HG02884 (cell line): Measurements from ENCODE around the gene COX8C.

Experiments used
- ATAC-seq: cut with Tn5 transposase; IDR thresholded peaks from one replicate; pipeline ENCODE4 v1.9.1; 2021; ENCODE audit warnings: mild to moderate bottlenecking, moderate library complexity; ENCODE audit not compliant: unreplicated experiment

The COX8C gene

DNA sequence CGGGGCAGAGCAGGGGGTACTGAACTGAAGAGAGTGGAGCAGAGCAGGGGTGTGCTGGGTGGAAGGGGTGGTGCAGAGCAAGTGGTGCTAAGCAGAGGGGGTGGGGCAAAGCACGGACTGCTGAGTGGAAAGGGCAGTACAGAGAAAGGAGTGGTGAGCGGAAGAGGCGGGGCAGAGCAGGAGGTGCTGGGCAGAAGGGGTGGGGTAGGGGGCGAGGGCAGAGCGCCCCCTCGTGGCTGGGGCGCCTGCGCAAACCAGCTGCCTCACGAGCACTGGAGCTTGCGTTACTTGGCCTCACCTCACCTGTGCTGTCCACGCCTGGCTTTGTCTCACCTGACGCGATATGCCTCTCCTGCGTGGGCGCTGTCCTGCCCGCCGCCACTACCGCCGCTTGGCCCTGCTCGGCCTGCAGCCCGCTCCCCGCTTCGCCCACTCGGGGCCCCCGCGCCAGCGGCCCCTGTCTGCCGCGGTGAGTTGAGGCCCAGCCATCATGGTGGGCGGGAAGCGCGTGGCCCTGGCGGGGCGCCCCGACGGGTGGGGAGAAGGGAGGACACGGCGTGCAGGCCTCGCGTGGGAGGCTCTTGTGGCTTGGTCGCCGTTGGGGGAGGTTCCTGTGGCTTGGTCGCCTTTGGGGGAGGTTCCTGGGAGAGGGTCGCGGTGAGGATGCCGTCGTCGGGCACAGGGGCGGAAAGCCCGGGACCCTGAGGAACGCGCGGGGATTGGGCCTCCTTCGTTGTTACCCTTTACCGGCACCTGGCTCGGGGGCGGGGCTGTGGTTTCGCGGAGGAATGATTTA, at the start of gene COX8C:
Gene COX8C (plus strand): TSS at position 257 of the 796 bp plus-strand sequence. CDS start 87 bp downstream, at position 344.
- no peak for ATAC-seq

DNA sequence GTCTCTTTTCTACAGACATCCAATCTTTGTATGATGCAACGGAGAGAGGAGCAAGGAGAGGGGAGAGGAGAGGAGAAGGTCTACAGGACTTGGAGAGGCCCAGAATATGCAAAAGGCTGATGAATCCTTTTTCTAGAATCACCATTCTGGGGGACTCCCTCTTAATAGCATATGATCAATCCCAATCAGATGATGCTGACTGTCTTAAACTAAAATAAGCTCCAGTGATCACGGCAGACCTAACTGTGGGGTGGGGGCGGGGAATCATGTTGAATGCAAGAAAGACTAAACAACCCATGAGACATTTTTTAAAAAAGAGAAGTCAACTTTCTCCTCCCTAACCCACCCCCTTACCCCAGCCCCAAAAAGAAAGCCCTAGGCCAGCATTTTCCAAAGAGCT, 47.6 kb upstream of the COX8C start:
- no peak for ATAC-seq

DNA sequence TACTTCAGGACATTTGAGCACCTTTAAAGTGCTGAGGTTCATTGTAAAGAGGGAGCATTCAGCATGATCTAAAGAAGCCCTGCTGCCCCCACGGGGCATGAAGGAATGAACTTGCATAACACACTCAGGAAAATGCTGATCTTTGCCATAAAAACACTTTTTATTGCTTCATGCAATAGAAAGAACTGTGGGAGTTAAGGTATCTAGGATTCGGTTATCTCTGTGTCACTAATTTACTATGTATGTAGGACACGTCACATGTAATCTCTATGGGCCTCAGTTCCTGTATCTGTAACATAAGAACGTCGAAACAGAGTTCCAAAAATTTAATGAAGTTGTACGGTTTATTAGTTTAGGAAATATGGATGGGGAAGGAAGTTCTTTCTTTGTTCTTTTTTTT, 47.1 kb upstream of the COX8C start:
- no peak for ATAC-seq

DNA sequence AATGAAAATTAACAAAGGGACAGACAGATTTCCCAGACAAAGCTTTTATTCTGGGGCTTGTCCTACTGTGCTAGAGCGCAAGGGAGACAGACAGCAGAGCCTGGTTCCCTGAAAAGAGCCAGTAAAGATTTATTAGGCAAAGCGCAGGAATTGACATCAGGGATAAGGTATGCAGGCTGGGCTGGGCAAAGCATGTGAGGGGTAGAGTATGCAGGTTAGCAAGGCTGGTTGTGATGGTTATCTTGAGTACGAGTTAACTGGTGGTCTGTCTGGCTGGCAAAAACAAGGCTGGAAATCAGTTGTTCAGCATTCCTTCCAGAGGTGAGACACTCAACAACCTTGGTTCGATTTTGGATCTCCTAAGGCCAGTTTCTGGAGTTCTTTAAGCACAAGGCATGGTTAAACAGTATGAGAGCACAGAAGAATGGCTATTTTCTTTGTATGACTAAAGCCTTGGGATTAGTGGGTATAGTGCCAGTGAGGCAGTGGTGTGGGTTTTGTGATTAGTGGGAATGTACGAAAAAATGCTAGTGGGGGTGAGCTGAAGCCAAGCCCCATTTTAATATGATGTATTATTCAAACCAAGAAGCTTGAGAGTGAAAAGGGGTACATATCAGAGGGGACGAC, 45.0 kb upstream of the COX8C start:
- ATAC-seq, result no peak

DNA sequence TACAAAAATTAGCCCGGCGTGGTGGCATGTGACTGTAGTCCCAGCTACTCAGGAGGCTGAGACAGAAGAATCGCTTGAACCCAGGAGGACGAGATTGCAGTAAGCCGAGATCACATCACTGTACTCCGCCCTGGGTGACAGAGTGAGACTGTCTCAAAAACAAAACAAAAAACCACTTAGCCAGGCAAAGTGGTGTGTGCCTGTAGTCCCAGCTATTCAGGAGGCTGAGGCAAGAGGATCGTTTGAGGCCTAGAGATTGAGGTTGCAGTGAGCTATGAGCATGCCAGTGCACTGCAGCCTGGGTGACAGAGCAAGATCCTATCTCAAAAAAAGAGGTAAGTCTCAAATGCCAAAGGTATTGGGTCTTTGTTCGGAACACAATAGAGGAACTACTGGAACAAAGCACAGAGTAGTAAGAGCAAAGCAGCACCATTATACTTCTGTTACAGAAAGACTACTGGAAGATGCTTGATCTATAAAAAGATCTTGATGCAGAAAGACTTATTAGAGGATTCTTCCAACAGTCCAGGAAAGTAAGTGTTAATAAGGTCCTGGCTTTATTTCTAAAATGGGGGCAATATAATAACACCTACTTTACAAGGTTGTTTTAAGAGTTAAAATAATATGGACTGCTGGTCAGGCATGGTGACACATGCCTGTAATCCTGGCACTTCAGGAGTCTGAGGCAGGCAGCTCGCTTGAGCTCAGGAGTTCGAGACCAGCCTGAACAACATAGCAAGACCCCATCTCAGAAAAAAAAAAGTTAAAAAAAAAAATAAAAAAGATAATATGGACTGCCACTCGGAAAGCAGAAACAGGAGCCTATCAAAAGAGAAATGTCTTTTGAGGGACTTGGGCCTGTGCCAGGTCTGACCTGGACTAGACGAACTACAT, 44.0 kb upstream of the COX8C start:
- no peak for ATAC-seq

GRCh38 chr14:93303659-93304058, 43.3 kb upstream of the COX8C start:
- ATAC-seq, result no peak

DNA sequence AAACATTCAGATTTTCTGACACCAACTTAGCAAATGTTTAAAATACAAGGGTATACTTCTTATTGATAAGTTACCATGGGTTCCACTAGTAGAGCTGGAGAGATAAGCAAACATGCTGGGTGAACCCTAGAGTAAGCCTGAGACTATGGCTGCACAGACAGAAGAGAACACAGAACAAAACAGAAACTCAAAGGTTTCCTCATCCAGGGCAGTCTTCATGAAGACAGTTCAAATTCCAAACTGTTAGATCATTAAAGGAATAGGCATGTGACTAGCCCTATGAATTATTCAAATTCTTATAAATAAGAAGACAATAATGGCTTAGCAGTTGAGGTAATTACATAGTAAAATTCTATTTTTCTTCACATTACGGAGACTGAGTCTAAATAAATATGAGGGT, 42.2 kb upstream of the COX8C start:
- ATAC-seq, result no peak

- no peak for ATAC-seq
These were observed 41.1 kb upstream of the COX8C start for GRCh38 chr14:93305725-93306418.

DNA sequence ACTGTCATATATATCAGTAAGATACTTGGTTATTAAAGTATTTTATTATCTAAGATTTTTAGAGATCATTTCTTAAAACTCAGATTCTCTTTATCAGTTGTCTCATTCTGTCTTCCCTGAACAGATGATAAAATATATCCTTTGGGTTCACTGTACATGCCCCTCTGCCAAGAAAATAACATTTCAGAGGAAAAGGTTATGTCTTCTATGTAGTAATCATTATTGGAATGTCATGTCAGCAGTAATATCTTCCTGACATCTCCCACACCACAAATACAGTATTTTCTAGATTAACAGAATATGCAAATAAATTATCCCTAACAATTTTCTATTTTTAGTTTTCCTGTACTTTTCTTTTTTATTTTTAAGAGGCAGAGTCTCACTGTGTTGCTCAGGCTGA, 40.2 kb upstream of the COX8C start:
- no peak for ATAC-seq

DNA sequence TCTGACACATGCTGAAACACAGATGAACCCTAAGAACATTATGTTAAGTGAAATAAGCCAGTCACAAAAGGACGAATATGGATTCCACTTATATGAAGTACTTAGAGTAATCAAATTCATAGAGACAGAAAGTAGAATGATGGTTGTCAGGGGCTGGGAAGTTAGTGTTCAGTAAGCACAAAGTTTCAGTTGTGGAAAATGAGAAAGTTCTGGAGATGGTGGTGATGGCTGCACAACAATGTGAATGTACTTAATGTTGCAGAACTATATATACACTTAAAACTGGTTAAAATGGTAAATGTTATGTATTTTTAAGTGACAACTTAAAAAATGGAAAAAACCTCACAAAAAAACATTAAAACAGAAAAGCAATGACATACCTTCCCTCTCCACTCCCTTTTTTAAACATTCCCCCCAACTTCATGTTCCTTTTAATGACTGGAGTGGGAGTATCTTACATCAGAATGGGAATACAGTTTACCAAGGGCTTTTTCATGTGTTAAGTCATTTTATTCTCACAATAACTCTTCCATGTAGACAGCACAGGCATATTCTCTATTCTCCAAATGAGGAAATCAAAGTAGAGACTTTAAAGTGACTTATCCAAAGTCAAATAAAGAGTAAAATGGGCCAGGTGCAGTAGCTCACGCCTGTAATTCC, 38.2 kb upstream of the COX8C start:
- no peak for ATAC-seq

DNA sequence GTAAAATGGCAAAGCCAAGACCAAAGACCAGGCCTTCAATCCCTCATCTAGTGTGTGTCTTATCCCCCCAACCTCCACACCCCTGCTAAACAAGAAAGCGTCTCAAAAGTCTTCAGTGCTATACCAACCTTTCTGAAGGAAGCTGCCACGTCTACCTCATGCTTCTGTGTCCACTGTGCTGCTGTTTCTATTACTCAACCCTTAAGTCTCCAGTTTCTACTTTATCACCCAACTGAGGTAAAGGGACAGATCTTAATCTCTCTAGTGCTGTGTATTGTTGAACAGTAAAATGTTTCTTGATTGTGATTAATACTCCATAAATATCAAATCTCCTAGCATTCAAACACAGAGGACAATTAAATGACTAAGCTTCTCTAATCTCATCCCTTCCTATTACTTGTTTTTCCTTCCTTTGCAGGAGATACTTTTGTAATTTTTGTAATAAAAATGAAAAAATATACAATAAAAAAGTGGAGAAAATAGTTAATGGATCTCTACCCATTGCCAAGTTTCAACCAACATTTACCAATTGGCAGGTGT, 37.5 kb upstream of the COX8C start:
- no peak for ATAC-seq

GRCh38 chr14:93311082-93311481, 35.9 kb upstream of the COX8C start:
- no peak for ATAC-seq

DNA sequence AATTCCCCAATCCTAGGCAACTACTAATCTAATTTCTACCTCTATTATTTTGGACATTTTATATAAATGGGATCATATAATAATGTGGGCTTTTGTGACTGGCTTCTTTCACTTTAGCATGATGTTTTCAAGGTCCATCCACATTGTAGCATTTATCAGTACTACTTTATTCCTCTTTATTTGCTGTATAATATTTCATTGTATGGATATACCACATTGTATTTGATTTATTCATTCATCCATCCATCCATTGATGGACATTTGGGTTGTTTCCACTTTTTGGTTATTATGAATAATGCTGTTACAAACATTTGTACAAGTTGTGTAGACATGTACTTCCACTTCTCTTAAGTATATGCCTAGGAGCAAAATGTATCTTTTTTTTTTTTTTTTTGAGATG, 31.4 kb upstream of the COX8C start:
- ATAC-seq, result no peak

DNA sequence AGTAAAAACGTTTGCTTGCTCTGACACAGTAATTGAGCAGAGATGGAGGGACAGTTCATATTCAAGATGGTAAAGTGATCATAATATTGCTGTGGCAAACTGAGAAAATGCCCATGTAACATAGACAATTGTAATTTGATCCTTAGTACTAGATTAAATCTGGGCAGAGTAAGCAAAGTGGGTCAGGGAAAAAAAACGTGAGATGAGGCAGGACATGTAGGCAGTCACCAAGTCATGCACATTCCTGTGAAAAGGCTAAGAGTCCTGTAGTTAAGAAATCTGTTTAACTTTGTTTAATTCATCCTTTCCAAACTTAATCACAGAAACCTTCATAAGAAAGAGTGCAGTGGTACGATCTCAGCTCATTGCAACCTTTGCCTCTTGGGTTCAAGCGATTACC, 30.3 kb upstream of the COX8C start:
- no peak for ATAC-seq

DNA sequence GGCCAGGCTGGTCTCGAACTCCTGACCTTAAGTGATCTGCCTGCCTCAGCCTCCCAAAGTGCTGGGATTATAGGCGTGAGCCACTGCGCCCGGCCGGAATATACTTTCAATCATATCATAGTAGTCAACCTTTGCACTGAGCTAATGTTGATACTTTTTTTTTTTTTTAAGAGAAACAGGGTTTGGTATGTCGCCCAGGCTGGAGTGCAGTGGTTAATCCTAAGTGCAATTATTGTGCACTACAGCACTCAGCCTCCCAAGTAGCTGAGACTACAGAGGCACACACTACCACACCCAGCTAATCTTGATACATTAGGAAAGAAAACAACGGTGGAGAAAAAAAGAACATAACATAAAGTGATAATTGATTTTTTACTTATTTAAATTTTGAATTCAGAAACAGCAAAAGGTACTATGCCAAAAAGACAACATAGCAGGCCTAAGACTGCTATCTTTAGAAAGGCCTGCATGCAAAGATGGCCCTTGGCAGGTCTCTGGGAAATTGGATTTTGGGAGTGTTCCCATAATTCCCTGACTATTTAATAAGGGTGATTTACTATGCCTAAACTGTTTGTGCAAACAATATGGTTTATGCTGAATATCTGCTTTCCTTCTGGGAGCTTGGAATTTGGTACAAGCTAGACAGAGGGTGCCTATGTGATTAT, 29.6 kb upstream of the COX8C start:
- no peak for ATAC-seq

GRCh38 chr14:93317875-93318807, 28.8 kb upstream of the COX8C start:
- no peak for ATAC-seq

DNA sequence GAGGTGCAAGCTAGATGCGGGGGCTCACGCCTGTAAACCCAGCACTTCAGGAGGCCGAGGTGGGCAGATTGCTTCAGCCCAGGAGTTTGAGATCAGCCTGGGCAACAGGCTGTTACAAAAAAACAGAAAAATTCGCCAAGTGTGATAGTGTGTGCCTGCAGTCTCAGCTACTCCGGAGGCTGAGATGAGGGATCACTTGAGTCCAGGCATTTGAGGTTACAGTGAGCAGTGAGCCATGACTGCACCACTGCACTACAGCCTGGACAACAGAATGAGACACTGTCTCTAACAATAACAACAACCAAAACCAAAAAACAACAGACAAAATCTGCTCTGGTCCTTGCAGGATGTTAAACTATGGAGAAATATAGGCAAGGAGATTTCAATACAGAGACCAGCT, 28.1 kb upstream of the COX8C start:
- no peak for ATAC-seq

DNA sequence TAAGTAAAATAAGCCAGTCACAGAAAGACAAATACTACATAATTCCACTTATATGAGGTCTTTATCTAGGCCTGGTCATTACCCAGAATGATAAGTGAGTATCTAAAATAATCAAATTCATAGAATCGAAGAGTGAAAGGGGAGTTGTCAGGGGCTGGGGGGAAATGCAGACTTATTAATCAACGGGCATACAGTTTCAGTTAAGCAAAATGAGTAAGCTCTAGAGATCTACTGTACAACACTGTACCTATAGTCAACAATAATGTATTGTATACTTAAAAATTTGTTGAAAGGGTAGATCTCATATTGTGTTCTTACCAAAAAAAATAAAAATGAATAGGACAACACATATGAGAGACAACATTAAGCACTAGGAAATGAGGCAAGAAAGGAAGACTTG, 27.5 kb upstream of the COX8C start:
- no peak for ATAC-seq

DNA sequence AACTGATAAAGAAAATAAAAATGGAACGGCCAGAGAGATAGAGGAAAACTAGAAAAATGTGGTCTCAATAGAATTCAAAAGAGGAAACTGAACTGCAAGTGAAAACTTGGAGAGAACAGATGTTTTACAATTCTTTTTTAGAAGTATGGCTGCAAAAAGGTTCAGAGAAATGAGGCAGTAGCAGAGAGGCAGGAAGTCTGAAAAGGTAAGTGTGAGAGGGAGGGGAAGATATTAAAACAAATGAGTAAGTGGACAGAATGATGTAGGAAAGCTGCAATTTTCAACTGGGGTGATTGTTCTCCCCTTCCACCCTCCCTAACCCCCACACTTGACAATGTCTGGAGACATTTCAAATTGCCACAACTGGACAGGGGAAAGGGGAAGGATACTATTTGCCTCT, 27.0 kb upstream of the COX8C start:
- ATAC-seq, result no peak
